Neural progenitor cell (in vitro differentiated cells): ENCODE measurements around the gene KCTD19. TPM values are rescaled to one million over a fixed set of nuclear protein-coding genes. Genes with fewer than 3 reads are reported as not detected.

Source experiments
- DNase-seq: peaks from one replicate; pipeline ENCODE4 v3.0.0-alpha.2; 2016; ENCODE audit warnings: low spot score
- H2AFZ ChIP-seq: fragments of 200-600 bp; sonication (generic); replicated peaks from 2 replicates; pipeline ENCODE4 v1.6.1; 2016; ENCODE audit warnings: antibody characterized with exemption
- H3F3A ChIP-seq: fragments of 200-600 bp; sonication (generic); 2 replicates; pipeline ENCODE4 v1.6.1; 2016; ENCODE audit warnings: antibody characterized with exemption, low read depth
- H3K27ac ChIP-seq: fragments of 200-600 bp; sonication (generic); 2 replicates; pipeline ENCODE4 v1.5.1; 2016; ENCODE audit warnings: mild to moderate bottlenecking
- H3K27me3 ChIP-seq: fragments of 200-600 bp; sonication (generic); 2 replicates; pipeline ENCODE4 v1.6.1; 2016; ENCODE audit warnings: mild to moderate bottlenecking, moderate library complexity
- H3K36me3 ChIP-seq: fragments of 200-600 bp; sonication (generic); 2 replicates; pipeline ENCODE4 v1.5.1; 2016
- H3K4me1 ChIP-seq: fragments of 200-600 bp; sonication (generic); 2 replicates; pipeline ENCODE4 v1.6.1; 2016; ENCODE audit warnings: mixed run types
- H3K4me2 ChIP-seq: fragments of 200-600 bp; sonication (generic); 2 replicates; pipeline ENCODE4 v1.6.1; 2016
- H3K4me3 ChIP-seq: fragments of 200-600 bp; sonication (generic); 2 replicates; pipeline ENCODE4 v1.5.1; 2016
- H3K79me2 ChIP-seq: fragments of 200-600 bp; sonication (generic); 2 replicates; pipeline ENCODE4 v1.6.1; 2016; ENCODE audit warnings: low read depth
- H3K9ac ChIP-seq: fragments of 200-600 bp; sonication (generic); 2 replicates; pipeline ENCODE4 v1.6.1; 2016
- H3K9me3 ChIP-seq: fragments of 200-600 bp; sonication (generic); 2 replicates; pipeline ENCODE4 v1.5.1; 2016; ENCODE audit warnings: low read depth
- H4K20me1 ChIP-seq: fragments of 200-600 bp; sonication (generic); 2 replicates; pipeline ENCODE4 v1.6.1; 2016; ENCODE audit warnings: low read depth
- H3K27ac Mint-ChIP-seq: 3 replicates; pipeline ENCODE4 v1.8.0; 2021; ENCODE audit warnings: mixed read lengths
- H3K27me3 Mint-ChIP-seq: 2 replicates; pipeline ENCODE4 v1.8.0; 2022; ENCODE audit warnings: low read depth, mild to moderate bottlenecking, inconsistent platforms, moderate library complexity, mixed read lengths; ENCODE audit not compliant: insufficient read depth
- H3K36me3 Mint-ChIP-seq: 3 replicates; pipeline ENCODE4 v1.8.0; 2021; ENCODE audit warnings: mixed read lengths
- H3K4me1 Mint-ChIP-seq: 3 replicates; pipeline ENCODE4 v1.8.0; 2021; ENCODE audit warnings: mixed read lengths
- H3K4me3 Mint-ChIP-seq: 3 replicates; pipeline ENCODE4 v1.8.0; 2021; ENCODE audit warnings: mild to moderate bottlenecking, moderate library complexity, mixed read lengths
- H3K9me3 Mint-ChIP-seq: 3 replicates; pipeline ENCODE4 v1.8.0; 2020; ENCODE audit warnings: mixed read lengths
- EZH2 ChIP-seq: fragments of 200-600 bp; sonication (generic); IDR thresholded peaks from 2 replicates; pipeline ENCODE4 v1.6.1; 2017; ENCODE audit warnings: antibody characterized with exemption, mild to moderate bottlenecking, moderate library complexity
- EZH2phosphoT487 ChIP-seq: fragments of 200-600 bp; sonication (generic); IDR thresholded peaks from 2 replicates; pipeline ENCODE4 v1.6.1; 2017; ENCODE audit warnings: antibody characterized with exemption
- total RNA-seq: library from RNA; depleted of rRNA; stranded (reverse); fragments of >200 nt; gene quantifications from 2 replicates; pipeline ENCODE4 v1.2.3, GENCODE V29; 2015; ENCODE audit warnings: low replicate concordance
- TF ChIP-seq, protein P1 (sequence below): fragments of 200-600 bp; sonication (generic); IDR thresholded peaks from 2 replicates; pipeline ENCODE4 v1.5.1; 2017; ENCODE audit warnings: antibody characterized with exemption, mild to moderate bottlenecking

Gene KCTD19
- total RNA-seq, 1 donor from 2014 or later = 1.1 TPM

DNA sequence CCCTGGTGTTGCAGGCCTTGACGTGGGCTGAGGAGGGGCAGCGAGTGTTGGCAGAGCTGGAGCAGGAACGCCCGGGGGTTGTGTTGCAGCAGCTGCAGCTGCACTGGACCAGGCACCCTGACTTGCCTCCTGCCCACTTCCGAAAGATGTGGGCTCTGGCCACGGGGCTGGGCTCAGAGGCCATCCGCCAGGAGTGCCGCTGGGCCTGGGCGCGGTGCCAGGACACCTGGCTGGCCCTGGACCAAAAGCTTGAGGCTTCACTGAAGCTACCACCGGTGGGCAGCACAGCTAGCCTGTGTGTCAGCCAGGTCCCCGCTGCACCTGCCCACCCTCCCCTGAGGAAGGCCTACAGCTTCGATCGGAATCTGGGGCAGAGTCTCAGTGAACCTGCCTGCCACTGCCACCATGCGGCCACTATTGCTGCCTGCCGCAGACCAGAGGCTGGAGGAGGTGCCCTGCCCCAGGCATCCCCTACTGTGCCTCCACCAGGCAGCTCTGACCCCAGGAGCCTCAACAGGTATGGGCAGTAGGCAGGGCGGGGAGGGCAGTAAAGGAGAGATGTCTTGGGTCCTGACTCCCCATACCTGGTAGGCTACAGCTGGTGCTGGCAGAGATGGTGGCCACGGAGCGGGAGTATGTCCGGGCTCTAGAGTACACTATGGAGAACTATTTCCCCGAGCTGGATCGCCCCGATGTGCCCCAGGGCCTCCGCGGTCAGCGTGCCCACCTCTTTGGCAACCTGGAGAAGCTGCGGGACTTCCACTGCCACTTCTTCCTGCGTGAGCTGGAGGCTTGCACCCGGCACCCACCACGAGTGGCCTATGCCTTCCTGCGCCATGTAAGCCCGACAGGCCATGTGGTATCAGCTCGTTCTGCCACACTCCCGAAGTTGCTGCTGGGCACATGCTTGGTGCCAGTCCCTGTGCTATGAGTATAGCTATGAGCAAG, 41.6 kb downstream of the KCTD19 start:
- Histone ChIP-seq H2AFZ (no peak overlapping the region), H4K20me1 (no peaks in the 10 kb centered on the region), H3K36me3 (no peaks in the 10 kb centered on the region), H3K9ac (no peak overlapping the region), H3K9me3 (no peaks in the 10 kb centered on the region), H3F3A (no peaks in the 10 kb centered on the region), H3K4me3 (no peak overlapping the region), H3K79me2 (no peaks in the 10 kb centered on the region), H3K27me3 (peaks cover 4% of the 10 kb centered on the region), H3K4me1 (no peaks in the 10 kb centered on the region), H3K27ac (no peak overlapping the region), H3K4me2 (no peak overlapping the region)
- TF ChIP-seq, protein P1, sequence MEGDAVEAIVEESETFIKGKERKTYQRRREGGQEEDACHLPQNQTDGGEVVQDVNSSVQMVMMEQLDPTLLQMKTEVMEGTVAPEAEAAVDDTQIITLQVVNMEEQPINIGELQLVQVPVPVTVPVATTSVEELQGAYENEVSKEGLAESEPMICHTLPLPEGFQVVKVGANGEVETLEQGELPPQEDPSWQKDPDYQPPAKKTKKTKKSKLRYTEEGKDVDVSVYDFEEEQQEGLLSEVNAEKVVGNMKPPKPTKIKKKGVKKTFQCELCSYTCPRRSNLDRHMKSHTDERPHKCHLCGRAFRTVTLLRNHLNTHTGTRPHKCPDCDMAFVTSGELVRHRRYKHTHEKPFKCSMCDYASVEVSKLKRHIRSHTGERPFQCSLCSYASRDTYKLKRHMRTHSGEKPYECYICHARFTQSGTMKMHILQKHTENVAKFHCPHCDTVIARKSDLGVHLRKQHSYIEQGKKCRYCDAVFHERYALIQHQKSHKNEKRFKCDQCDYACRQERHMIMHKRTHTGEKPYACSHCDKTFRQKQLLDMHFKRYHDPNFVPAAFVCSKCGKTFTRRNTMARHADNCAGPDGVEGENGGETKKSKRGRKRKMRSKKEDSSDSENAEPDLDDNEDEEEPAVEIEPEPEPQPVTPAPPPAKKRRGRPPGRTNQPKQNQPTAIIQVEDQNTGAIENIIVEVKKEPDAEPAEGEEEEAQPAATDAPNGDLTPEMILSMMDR = peak; percentile 63
- TF ChIP-seq EZH2 = no peak
- no peak overlapping the region for H3K4me3 Mint-ChIP-seq
- peaks cover 18% of the 10 kb centered on the region for H3K27me3 Mint-ChIP-seq
- peak; percentile 82 for DNase-seq
- H3K9me3 Mint-ChIP-seq = no peaks in the 10 kb centered on the region
- peak overlapping the region; percentile 20 for H3K27ac Mint-ChIP-seq
- H3K4me1 Mint-ChIP-seq = no peaks in the 10 kb centered on the region
- H3K36me3 Mint-ChIP-seq = no peaks in the 10 kb centered on the region

DNA sequence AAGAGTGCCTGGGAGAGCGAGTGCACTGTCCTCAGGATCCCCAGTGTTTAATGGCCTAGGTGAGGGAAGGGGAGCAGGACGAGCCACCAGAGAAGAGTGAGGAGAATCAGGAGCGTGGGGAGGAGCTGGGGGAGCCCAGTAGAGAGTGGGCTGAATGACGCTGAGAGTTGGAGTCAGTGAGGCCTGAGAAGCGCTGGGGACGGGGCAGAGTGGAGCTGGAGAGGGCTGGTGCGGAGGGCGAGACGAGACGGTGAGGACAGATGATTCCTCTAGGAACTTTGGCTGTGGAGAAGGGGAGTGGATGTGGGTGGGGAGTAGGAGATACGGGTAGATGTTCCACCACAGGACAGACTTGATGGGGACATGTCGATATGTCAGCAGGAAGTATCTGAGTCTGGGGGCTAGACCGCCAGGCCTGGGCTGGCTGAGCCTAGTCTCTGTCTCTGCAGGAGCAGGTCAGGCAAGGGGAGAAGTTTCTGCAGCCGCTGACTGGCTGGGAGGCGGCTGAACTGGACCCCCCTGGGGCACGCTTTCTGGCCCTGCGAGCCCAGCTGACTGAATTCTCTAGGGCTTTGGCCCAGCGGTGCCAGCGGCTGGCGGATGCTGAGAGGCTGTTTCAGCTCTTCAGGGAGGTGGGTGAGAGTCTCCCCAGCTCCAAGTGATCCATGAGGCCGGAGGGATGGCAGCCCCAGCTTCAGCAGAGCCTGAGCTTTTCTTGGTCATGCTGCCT, 42.5 kb downstream of the KCTD19 start:
- Histone ChIP-seq H3K4me3 (no peak overlapping the region), H2AFZ (no peak overlapping the region), H3F3A (no peaks in the 10 kb centered on the region), H3K27ac (no peak overlapping the region), H3K9ac (no peak overlapping the region), H3K9me3 (no peaks in the 10 kb centered on the region), H3K4me2 (no peak overlapping the region), H3K36me3 (no peaks in the 10 kb centered on the region), H4K20me1 (no peaks in the 10 kb centered on the region), H3K79me2 (no peaks in the 10 kb centered on the region), H3K4me1 (no peaks in the 10 kb centered on the region), H3K27me3 (peaks cover 14% of the 10 kb centered on the region)
- Mint-ChIP-seq H3K36me3 (no peaks in the 10 kb centered on the region), H3K27ac (peak overlapping the region; percentile 67), H3K9me3 (no peaks in the 10 kb centered on the region), H3K27me3 (peaks cover 18% of the 10 kb centered on the region), H3K4me3 (no peak overlapping the region), H3K4me1 (no peaks in the 10 kb centered on the region)
- TF ChIP-seq EZH2phosphoT487 (no peak), EZH2 (no peak)
- TF ChIP-seq, protein P1 = no peak
- DNase-seq = no peak

DNA sequence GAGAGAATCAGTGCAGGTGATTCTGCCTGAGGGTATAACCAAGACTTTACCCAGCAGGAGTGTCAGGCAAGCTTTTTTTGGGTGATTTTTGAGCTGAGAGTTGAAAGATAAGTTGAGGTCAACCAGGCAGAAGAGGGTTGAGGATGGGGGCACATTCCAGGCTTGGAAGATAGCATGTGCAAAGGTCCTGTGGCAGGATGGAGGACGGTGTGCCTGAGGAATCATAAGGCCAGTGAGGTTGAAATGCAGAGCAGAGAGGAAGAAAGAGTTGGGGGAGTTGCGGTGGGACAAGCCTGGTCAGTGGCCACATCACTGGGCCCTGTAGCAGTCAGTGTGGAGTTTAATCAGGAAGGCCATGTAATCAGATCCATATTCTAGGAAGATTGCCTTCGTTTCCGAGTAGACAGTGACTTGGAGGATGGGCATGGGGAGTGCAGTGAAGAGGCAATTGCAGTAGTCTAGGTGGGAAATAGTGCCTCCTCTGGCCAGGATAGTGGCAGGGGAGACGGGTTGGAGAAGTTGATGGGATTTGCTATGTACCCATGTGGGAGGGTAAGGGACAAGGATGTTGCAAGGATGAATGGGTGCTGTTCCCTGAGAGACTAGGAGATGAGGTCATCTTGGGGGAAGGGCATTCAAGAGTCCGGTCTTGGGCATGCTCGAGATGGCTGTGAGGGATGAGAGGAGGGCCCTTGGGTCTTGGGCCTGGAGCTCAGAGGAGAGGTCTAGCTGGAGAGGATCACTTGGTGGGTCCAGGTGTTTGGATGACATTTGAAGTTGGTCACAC, 43.3 kb downstream of the KCTD19 start:
- no peaks in the 10 kb centered on the region for H3F3A ChIP-seq
- H3K36me3 ChIP-seq = no peaks in the 10 kb centered on the region

More for the DNA sequence above, 43.3 kb downstream of the KCTD19 start:
- H3K36me3 Mint-ChIP-seq = no peaks in the 10 kb centered on the region
- H3K4me1 Mint-ChIP-seq = no peaks in the 10 kb centered on the region
- H3K27me3 Mint-ChIP-seq = peaks cover 18% of the 10 kb centered on the region
- no peaks in the 10 kb centered on the region for H3K9me3 Mint-ChIP-seq
- TF ChIP-seq EZH2phosphoT487 (no peak), EZH2 (no peak)
- TF ChIP-seq, protein P1 = no peak
- Histone ChIP-seq H3K9ac (no peak overlapping the region), H3K9me3 (no peaks in the 10 kb centered on the region), H3K4me1 (no peaks in the 10 kb centered on the region), H3K27me3 (peaks cover 21% of the 10 kb centered on the region), H2AFZ (no peak overlapping the region), H3K79me2 (no peaks in the 10 kb centered on the region), H3K4me2 (no peak overlapping the region), H3K27ac (no peak overlapping the region), H3K4me3 (no peak overlapping the region), H4K20me1 (no peaks in the 10 kb centered on the region)
- H3K4me3 Mint-ChIP-seq = no peak overlapping the region
- peak overlapping the region; percentile 67 for H3K27ac Mint-ChIP-seq
- DNase-seq = no peak
